Smooth muscle cell of the brain vasculature (primary cell): ENCODE results near the gene DIP2A.

Experiments used
- DNase-seq: peaks from one replicate; pipeline ENCODE4 v3.0.0-alpha.2; 2012; ENCODE audit warnings: low read depth, low spot score

Gene DIP2A

DNA sequence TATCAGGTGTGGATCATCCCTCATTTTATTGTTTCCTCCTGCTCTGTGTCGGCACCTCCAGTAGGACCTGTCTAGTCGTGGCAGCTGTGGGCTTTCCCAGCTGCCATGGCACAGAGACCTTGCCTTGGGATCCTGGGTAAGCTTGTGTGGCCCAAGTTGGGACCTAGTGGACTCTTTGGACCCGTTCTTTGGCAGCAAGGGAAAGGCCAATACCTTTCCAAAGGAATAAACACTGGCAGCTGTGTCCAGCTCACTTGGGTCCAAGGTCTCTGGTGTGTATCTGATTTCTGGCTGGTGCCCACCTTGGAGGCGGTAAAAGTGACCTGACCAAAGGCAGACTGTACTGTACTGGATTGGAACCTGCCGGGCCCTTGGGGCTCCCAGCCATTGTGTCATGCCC is 21.8 kb downstream of the DIP2A start:
- no peak for DNase-seq

GRCh38 chr21:46482225-46482845 is 23.6 kb downstream of the DIP2A start:
- no peak for DNase-seq

DNA sequence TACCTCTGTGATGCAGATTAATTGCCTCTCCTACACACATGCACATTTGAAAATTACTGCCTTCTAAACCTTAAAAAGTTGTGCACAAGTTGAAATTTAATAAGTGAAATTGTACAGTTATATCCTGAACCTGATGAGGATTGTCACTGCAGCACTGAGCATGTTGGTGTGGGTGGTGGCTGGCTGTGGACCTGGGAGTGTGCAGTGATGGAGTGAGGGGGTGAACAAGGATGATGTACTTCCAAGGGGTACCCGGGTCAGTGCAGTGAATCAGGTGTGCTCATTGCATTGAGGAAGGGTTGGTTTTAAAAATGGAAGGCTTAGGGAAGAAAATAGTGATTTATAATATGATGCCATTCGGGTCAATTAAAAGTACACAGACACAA is 24.1 kb downstream of the DIP2A start:
- no peak for DNase-seq

GRCh38 chr21:46483300-46484295 is 24.9 kb downstream of the DIP2A start:
- no peak for DNase-seq

- DNase-seq = no peak
These were observed 27.9 kb downstream of the DIP2A start for GRCh38 chr21:46486481-46487126.

- DNase-seq = no peak
These were observed 30.5 kb downstream of the DIP2A start for GRCh38 chr21:46489162-46489663.

GRCh38 chr21:46489800-46490199 is 31.1 kb downstream of the DIP2A start:
- DNase-seq = no peak

DNA sequence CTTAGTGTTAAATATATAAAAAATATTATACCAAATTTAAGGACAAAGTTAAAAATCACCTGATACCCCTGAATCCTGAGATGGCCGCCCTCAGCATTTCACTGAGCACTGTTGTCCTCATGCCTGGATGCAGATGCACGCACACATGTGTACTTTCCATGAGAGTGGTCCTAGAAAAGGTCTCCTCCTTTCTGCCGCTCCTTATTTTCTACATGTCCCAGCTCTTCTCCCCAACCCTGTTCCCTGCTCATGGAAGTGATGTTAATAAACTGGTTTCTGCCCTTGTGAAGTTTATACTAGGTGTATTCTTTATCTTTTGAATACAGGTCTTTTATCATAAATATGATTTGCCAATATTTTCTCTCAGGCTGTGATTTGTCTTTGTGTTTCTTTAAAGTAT is 32.9 kb downstream of the DIP2A start:
- no peak for DNase-seq

DNA sequence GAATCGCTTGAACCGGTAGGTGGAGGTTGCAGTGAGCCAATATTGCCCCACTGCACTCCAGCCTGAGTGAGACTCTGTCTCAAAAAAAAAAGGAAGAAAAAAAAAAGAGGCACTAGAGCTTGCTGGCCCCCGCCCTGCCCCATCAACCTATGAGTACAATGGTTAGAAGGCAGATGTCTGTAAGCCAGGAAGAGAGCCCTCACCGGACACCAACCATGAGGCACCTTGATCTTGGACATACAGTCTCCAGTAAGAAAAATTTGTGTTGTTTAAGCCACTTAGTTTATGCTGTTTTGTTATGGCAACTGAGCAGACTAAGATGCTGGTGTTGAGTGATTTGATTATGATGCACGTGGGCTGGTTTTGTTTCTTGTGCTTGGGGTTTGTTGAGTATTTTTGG is 34.2 kb downstream of the DIP2A start:
- DNase-seq = no peak

- no peak for DNase-seq
These were observed 35.1 kb downstream of the DIP2A start for GRCh38 chr21:46493828-46494227.

DNA sequence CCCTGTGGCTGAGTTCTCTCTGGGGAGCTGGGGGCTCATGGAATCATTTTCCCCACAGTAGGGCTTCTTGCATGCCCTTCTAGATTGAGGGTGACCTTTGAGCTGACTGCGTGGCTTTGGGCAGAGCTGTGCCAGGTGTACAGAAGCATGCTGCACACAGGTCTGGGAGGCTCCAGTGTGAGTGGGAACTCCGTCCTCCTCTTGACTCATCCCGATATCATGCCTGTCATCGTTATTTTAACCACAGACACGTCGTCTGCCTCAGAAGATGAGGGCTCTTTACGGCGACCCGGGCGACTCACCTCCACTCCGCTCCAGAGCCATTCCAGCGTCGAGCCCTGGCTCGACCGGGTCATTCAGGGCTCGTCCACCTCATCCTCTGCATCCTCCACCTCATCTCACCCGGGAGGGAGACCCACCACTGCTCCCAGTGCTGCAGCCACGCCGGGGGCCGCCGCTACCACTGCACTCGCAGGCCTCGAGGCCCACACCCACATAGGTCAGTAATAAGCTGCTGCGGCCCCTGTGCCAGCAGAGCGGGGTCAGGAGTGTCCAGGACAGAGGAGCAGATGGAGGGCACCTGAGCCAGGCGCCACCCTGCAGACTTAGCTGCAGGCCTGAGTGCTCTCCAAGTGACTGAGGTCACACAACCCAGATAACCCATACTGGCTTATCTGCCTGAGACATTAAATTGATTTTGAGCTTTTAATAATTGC is 39.8 kb downstream of the DIP2A start:
- DNase-seq = no peak

DNA sequence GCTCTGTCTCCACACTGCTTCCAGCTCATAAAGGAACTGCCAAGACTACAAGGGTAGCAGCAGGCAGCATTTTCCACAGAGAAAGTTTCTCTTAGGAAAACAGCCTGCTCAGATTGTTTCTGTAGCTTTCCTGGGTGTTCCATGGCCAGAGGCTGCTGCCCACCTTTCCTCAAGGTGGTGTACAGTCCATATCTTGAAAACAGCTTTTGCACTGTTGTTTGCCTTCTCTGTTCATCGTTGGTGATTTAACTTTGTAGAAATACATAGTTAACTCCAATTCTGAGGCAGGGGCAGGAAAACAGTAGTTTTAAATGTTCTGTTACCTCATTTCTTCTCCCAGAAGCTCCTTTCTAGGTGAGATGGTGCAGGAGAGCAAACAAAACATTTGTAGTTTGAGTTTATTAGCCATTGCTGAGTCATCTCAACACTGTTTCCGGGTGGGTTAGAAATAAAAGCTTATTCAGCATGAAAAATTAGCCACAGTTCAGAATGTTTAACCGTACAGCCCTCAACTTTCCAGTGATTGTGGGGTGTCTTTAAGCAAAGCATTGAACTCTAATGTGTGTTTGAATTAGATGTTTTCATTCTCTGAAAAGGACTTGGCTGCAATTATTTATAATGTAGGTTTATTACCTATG is 41.7 kb downstream of the DIP2A start:
- DNase-seq = no peak

DNA sequence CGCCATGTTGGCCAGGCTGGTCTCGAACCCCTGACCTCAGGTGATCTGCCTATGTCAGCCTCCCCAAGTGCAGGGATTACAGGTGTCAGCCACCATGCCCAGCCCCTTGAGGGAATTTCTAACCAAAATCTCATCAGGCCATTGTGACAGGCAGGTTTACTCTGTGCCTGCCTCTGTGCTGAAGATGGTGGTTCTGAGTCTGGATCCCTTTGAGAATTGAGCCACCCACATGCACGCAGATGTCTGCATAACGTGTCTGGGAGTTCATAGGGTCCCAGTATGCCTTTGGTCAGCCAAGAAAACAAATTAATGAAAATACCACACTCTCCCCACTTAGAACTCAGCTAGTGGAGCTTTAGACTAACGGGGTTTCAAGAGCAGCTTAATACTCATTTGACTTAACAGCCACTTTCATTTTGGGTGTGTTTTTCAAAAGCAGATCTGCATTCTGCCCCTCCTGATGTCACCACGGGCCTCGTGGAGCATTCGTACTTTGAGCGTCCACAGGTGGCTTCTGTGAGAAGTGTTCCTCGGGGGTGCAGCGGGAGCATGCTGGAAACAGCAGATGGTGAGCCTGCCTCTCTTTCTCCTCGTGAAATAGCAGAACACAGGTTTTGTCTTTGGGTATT is 45.3 kb downstream of the DIP2A start:
- DNase-seq = no peak

DNA sequence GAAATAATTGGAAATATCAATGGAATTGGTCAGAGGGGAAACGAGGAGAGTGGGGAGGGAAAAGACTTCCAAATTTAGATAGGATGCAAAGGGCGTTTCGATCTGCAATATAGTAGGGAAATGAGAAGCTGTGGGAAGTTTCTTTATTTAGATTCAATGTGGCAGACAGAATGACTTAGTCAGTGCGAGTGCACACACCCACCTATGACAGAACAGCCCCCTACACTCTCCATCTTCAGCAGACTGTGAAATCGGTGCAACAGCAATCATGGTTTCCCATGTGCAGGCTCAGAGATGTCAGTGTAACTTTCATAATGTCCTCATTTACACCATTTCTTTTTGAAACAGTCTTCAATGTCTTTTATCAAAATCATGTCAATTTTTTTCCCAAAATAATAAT is 46.0 kb downstream of the DIP2A start:
- DNase-seq = no peak

- DNase-seq = no peak
These were observed 48.9 kb downstream of the DIP2A start for GRCh38 chr21:46507562-46507961.

GRCh38 chr21:46509741-46510502 is 51.2 kb downstream of the DIP2A start:
- DNase-seq = peak; percentile 82

GRCh38 chr21:46515109-46515508 is 56.4 kb downstream of the DIP2A start:
- no peak for DNase-seq

DNA sequence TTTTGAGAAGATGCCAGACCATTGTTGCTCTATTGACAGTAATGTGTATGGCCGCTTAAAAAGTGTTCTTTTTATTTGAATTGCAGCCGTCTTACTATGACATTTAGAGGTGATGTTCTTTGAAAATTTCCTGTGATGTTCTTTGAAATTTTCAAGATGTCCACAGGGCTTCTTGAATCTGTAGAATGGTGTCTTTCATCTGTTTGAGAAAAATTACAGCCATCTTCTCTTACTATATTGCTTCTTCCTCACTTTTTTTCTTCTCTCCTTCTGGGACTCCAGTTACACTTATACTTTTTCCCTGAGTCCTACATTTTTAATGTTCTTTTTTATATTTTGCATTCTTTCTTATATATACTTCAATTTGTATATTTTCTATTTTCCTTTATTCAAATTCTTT is 57.4 kb downstream of the DIP2A start:
- no peak for DNase-seq

DNA sequence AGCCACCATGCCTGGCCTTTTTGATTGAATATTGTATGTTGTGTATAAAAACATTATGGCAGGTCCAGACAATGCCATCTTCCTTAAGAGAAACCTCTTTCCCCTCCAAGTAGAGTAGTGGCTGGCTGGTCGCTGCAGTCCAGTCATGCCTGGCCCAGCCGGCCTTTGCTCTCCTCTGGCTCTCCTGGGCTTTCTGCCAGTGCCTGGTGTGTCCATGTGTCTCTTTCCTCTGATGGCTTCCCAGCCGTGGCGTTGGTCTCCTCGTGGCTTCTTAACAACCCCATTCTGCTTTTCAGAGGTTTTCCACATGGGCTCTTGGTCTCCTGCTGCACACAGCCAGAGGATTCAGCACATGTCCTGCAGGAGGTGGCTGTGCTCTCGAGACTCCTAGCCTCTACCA is 58.7 kb downstream of the DIP2A start:
- peak; percentile 15 for DNase-seq

- DNase-seq = no peak
These were observed 60.4 kb downstream of the DIP2A start for GRCh38 chr21:46518983-46519583.
